22Rv1 (cell line): ENCODE measurements around the gene ZBTB32.

Experiments used
- CTCF ChIP-seq: fragments of 450-650 bp; IDR thresholded peaks from 2 replicates; pipeline ENCODE4 v1.5.1; 2017; ENCODE audit warnings: mild to moderate bottlenecking
- ZFX ChIP-seq: fragments of 450-650 bp; IDR thresholded peaks from 2 replicates; pipeline ENCODE4 v1.6.1; 2017; ENCODE audit warnings: antibody characterized with exemption, borderline replicate concordance

- TF ChIP-seq CTCF (no peak), ZFX (no peak)
These were observed 48.8 kb upstream of the ZBTB32 start for GRCh38 chr19:35655600-35655999.
